ENCODE measurements around the gene RUNX2.

RUNX2 gene

GRCh38 chr6:45462190-45463134 is 134.3 kb downstream of the RUNX2 start:
- TF ChIP-seq, protein P1, sequence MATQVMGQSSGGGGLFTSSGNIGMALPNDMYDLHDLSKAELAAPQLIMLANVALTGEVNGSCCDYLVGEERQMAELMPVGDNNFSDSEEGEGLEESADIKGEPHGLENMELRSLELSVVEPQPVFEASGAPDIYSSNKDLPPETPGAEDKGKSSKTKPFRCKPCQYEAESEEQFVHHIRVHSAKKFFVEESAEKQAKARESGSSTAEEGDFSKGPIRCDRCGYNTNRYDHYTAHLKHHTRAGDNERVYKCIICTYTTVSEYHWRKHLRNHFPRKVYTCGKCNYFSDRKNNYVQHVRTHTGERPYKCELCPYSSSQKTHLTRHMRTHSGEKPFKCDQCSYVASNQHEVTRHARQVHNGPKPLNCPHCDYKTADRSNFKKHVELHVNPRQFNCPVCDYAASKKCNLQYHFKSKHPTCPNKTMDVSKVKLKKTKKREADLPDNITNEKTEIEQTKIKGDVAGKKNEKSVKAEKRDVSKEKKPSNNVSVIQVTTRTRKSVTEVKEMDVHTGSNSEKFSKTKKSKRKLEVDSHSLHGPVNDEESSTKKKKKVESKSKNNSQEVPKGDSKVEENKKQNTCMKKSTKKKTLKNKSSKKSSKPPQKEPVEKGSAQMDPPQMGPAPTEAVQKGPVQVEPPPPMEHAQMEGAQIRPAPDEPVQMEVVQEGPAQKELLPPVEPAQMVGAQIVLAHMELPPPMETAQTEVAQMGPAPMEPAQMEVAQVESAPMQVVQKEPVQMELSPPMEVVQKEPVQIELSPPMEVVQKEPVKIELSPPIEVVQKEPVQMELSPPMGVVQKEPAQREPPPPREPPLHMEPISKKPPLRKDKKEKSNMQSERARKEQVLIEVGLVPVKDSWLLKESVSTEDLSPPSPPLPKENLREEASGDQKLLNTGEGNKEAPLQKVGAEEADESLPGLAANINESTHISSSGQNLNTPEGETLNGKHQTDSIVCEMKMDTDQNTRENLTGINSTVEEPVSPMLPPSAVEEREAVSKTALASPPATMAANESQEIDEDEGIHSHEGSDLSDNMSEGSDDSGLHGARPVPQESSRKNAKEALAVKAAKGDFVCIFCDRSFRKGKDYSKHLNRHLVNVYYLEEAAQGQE (IDR thresholded peaks at IDR 0.05; ENCODE audit: low read depth): no peak
- no peak for TF ChIP-seq RAD21 (IDR thresholded peaks at IDR 0.05; ENCODE audit: low read depth)
- no peak for TF ChIP-seq EGR1 (IDR thresholded peaks at IDR 0.05)
- TF ChIP-seq, protein P2, sequence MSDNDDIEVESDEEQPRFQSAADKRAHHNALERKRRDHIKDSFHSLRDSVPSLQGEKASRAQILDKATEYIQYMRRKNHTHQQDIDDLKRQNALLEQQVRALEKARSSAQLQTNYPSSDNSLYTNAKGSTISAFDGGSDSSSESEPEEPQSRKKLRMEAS (IDR thresholded peaks at IDR 0.05): no peak
- TF ChIP-seq CEBPB (IDR thresholded peaks at IDR 0.05): no peak
- no peak for TF ChIP-seq EP300 (IDR thresholded peaks at IDR 0.05; ENCODE audit: borderline replicate concordance)
- TF ChIP-seq TAF1 (IDR thresholded peaks at IDR 0.05; ENCODE audit: low read depth): no peak
- no peak for TF ChIP-seq TEAD4 (IDR thresholded peaks at IDR 0.05)
- TF ChIP-seq TCF12 (IDR thresholded peaks at IDR 0.05; ENCODE audit: low read depth): no peak
- TF ChIP-seq CREB1 (IDR thresholded peaks at IDR 0.05; ENCODE audit: low read depth): no peak
- no peak for TF ChIP-seq USF1 (IDR thresholded peaks at IDR 0.05)
- no peak for TF ChIP-seq ZBTB7A (IDR thresholded peaks at IDR 0.05; ENCODE audit: low read depth)
- no peak for TF ChIP-seq YY1 (IDR thresholded peaks at IDR 0.05; ENCODE audit: low read depth)
- TF ChIP-seq NFIC (IDR thresholded peaks at IDR 0.05): no peak
- TF ChIP-seq FOXM1 (IDR thresholded peaks at IDR 0.05; ENCODE audit: borderline replicate concordance, low read depth): no peak

- TF ChIP-seq, protein P1 (IDR thresholded peaks at IDR 0.05; ENCODE audit: low read depth): no peak
Observed at GRCh38 chr6:45464685-45465084, 136.6 kb downstream of the RUNX2 start.

DNA sequence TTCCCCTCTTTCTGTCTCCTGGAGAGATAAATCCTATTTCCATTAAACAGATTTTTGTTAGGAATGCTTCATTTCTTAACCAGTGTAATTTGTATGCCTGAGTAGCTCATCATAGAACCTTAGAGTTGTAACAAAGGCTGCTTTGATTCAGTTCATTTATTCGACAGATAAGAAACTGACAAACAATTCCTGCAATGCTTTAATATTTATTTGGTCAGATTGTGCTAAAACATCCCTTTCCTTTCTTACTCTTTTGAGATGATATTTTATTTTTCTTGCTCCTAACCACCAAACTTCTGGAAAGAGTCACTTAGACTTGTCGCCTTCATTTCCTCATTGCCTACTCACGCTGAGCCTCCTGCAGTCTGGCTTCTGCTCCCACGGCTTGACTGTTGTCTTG is 138.6 kb downstream of the RUNX2 start:
- TF ChIP-seq, protein P2 (IDR thresholded peaks at IDR 0.05): no peak
- TF ChIP-seq EGR1 (IDR thresholded peaks at IDR 0.05) (no peak), EP300 (IDR thresholded peaks at IDR 0.05; ENCODE audit: borderline replicate concordance) (no peak)

GRCh38 chr6:45467853-45468252 is 139.7 kb downstream of the RUNX2 start:
- TF ChIP-seq RAD21 (IDR thresholded peaks at IDR 0.05; ENCODE audit: low read depth): no peak
- TF ChIP-seq FOXM1 (IDR thresholded peaks at IDR 0.05; ENCODE audit: borderline replicate concordance, low read depth): no peak
- no peak for TF ChIP-seq EP300 (IDR thresholded peaks at IDR 0.05; ENCODE audit: borderline replicate concordance)
- no peak for TF ChIP-seq NFIC (IDR thresholded peaks at IDR 0.05)
- TF ChIP-seq EGR1 (IDR thresholded peaks at IDR 0.05): no peak
- TF ChIP-seq, protein P2 (IDR thresholded peaks at IDR 0.05): no peak
- no peak for TF ChIP-seq TCF12 (IDR thresholded peaks at IDR 0.05; ENCODE audit: low read depth)
- TF ChIP-seq CEBPB (IDR thresholded peaks at IDR 0.05): no peak
- TF ChIP-seq USF1 (IDR thresholded peaks at IDR 0.05): no peak
- no peak for TF ChIP-seq YY1 (IDR thresholded peaks at IDR 0.05; ENCODE audit: low read depth)
- TF ChIP-seq, protein P1 (IDR thresholded peaks at IDR 0.05; ENCODE audit: low read depth): no peak
- no peak for TF ChIP-seq TEAD4 (IDR thresholded peaks at IDR 0.05)
- TF ChIP-seq TAF1 (IDR thresholded peaks at IDR 0.05; ENCODE audit: low read depth): no peak
- TF ChIP-seq ZBTB7A (IDR thresholded peaks at IDR 0.05; ENCODE audit: low read depth): no peak
- TF ChIP-seq CREB1 (IDR thresholded peaks at IDR 0.05; ENCODE audit: low read depth): no peak
